ENCODE measurements around the gene SLC35F3. TPM values are rescaled to one million over a fixed set of nuclear protein-coding genes. Genes with fewer than 3 reads are reported as not detected.

Gene SLC35F3
- total RNA-seq, 6 experiments from 2014 or later: not detected

GRCh38 chr1:234226113-234226818, 321.8 kb downstream of the SLC35F3 start:
- intact Hi-C loops (cut with DNase I): no loop called here
- 82% methylated on average over 3 of the region's 5 CpGs for WGBS (ENCODE audit: insufficient coverage, low coverage, low lambda C conversion rate, missing lambda C conversion rate)
- Histone ChIP-seq H3K9me3 (no peaks in the 10 kb centered on the region), H3K27ac (no peak overlapping the region), H3K27me3 (no peaks in the 10 kb centered on the region), H3K36me3 (no peaks in the 10 kb centered on the region), H3K4me1 (no peaks in the 10 kb centered on the region), H3K4me3 (no peak overlapping the region)
- ATAC-seq: no peak
- TF ChIP-seq POLR2A (IDR thresholded peaks at IDR 0.05): no peak
- TF ChIP-seq CTCF (IDR thresholded peaks at IDR 0.05): no peak
- DNase-seq: no peak

- H3K9me3 ChIP-seq: no peaks in the 10 kb centered on the region
- no peak for DNase-seq
- no peaks in the 10 kb centered on the region for H3K36me3 ChIP-seq
- ATAC-seq: no peak
- H3K27ac ChIP-seq: no peak overlapping the region
- WGBS (ENCODE audit: insufficient coverage, low coverage, low lambda C conversion rate, missing lambda C conversion rate): 76% methylated on average over 9 of the region's 10 CpGs
- no peak overlapping the region for H3K4me3 ChIP-seq
- no peaks in the 10 kb centered on the region for H3K4me1 ChIP-seq
- H3K27me3 ChIP-seq: no peaks in the 10 kb centered on the region
- TF ChIP-seq CTCF (IDR thresholded peaks at IDR 0.05) (no peak), POLR2A (IDR thresholded peaks at IDR 0.05) (no peak)
- intact Hi-C loops (cut with DNase I): no loop called here
Measured at GRCh38 chr1:234226819-234227165, 322.3 kb downstream of the SLC35F3 start.

GRCh38 chr1:234229581-234230387, 325.3 kb downstream of the SLC35F3 start:
- no peak overlapping the region for H3K4me3 ChIP-seq
- intact Hi-C loops (cut with DNase I): no loop called here
- H3K36me3 ChIP-seq: no peaks in the 10 kb centered on the region
- TF ChIP-seq POLR2A (IDR thresholded peaks at IDR 0.05): no peak
- no peak for TF ChIP-seq CTCF (IDR thresholded peaks at IDR 0.05)
- DNase-seq (no peak), ATAC-seq (no peak)
- no peaks in the 10 kb centered on the region for H3K4me1 ChIP-seq
- H3K9me3 ChIP-seq: no peaks in the 10 kb centered on the region
- 46% methylated on average over 10 of the region's 10 CpGs for WGBS (ENCODE audit: insufficient coverage, low coverage, low lambda C conversion rate, missing lambda C conversion rate)
- H3K27ac ChIP-seq: no peak overlapping the region
- H3K27me3 ChIP-seq: no peaks in the 10 kb centered on the region

DNA sequence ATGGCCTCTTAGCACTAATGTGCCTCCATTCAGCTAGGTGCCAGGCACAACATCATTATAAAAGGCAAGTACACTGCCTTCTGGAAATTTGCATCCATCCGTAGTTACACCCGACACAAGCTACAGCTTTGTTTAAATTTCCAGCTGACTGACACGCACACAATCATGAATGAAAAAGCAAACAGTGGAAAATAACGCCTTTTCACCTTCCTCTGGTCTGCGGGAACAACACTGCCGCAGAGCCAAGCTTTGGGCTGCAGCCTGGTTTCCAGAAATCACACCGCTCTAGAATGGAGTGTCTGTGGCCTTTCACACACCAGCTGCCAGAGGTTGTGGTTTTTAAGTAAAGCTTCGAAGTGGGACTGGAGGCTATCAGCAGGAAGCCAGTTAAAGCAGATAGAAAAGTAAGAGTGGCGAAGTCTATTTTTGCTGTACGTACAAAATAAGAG, 326.0 kb downstream of the SLC35F3 start:
- intact Hi-C loops (cut with DNase I): no loop called here
- Histone ChIP-seq H3K4me1 (peaks cover 0 to under 1% (median 0%) of the 10 kb centered on the region in 4 donors), H3K27me3 (no peaks in the 10 kb centered on the region), H3K9me3 (no peaks in the 10 kb centered on the region), H3K27ac (no peak overlapping the region), H3K4me3 (no peak overlapping the region), H3K36me3 (no peaks in the 10 kb centered on the region)
- DNase-seq (no peak), ATAC-seq (no peak)
- TF ChIP-seq POLR2A (IDR thresholded peaks at IDR 0.05): no peak
- TF ChIP-seq CTCF (IDR thresholded peaks at IDR 0.05): no peak
- 36% methylated on average over 9 of the region's 10 CpGs for WGBS (ENCODE audit: insufficient coverage, low coverage, low lambda C conversion rate, missing lambda C conversion rate)

Data from right lobe of liver (tissue), 6 donors.